ENCODE measurements around the gene MCCD1.

The MCCD1 gene

DNA sequence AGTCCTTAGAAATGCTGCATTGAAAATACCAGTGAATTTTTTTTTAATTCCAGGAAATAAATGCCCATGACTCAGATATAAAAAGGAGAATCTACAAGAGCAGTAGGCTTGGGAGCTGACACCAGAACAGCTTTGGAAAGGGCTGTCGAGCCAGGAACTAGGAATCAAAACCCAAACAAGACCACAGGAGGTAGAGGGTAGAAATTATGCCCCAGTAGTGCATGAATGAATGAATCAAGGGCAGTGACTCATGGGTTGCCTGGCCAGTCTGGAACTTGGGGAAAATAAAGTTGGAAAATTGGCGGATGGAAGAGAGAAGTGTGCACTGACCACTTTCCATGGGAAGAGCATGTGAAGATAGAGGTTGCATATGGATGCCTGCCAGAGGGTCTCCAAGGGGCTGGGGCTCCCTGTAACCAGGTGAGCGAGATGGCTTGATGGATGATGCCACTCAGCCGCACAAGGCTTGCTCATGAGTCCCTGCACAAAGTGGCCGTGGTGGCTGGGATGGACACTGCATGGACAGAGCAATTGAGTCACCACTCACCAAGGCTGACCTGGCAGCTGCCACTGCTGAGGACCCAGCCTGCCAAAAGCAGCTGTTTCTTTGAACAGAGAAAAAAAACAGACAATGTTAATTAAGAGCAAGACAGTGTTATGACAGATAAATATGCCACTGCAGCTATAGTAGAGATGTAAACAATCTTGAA, 15.2 kb upstream of the MCCD1 start:
- Histone ChIP-seq H4K12ac (ENCODE audit: low read depth, low read length) (no peak overlapping the region), H3K9me3 (ENCODE audit: insufficient read depth, low read depth, low read length) (peaks cover 2% of the 10 kb centered on the region), H3K4ac (ENCODE audit: low read depth, low read length) (no peak overlapping the region), H3K4me3 (ENCODE audit: low read depth, low read length) (no peak overlapping the region), H3K79me2 (ENCODE audit: control insufficient read depth, insufficient read depth, low read length, poor library complexity) (no peaks in the 10 kb centered on the region), H3K23ac (ENCODE audit: low read length) (no peak overlapping the region), H2AK5ac (ENCODE audit: low read length) (no peak overlapping the region), H3K18ac (ENCODE audit: low read length) (no peak overlapping the region), H3K79me1 (ENCODE audit: low read length) (no peaks in the 10 kb centered on the region), H3K14ac (ENCODE audit: low read length) (no peak overlapping the region), H3K4me2 (ENCODE audit: low read length) (no peak overlapping the region), H3K27ac (ENCODE audit: low read depth, low read length) (no peak overlapping the region), H3K9ac (ENCODE audit: low read length) (no peak overlapping the region), H3K36me3 (ENCODE audit: control insufficient read depth in 1 of 2, insufficient read depth in 2 of 2, low read length in 2 of 2) (peaks cover 0 to 2% of the 10 kb centered on the region in 2 experiments), H2BK120ac (ENCODE audit: insufficient read depth, low read length, poor library complexity) (no peak overlapping the region), H4K8ac (ENCODE audit: low read depth, low read length) (no peak overlapping the region), H2BK5ac (ENCODE audit: low read depth, low read length, poor library complexity) (no peak overlapping the region), H3K27me3 (ENCODE audit: insufficient read depth, low read length) (no peaks in the 10 kb centered on the region), H4K91ac (ENCODE audit: low read depth, low read length) (no peak overlapping the region), H2AFZ (ENCODE audit: insufficient read depth, low read length, poor library complexity) (no peak overlapping the region), H2BK12ac (ENCODE audit: low read length) (no peak overlapping the region), H3K4me1 (ENCODE audit: control insufficient read depth in 1 of 2, insufficient read depth in 2 of 2, low read length in 2 of 2) (no peaks in the 10 kb centered on the region)
- no CpG with 5 or more reads among the region's 5 CpGs for WGBS (ENCODE audit: extremely low coverage, insufficient coverage, insufficient read length)
- DNase-seq: no peak

DNA sequence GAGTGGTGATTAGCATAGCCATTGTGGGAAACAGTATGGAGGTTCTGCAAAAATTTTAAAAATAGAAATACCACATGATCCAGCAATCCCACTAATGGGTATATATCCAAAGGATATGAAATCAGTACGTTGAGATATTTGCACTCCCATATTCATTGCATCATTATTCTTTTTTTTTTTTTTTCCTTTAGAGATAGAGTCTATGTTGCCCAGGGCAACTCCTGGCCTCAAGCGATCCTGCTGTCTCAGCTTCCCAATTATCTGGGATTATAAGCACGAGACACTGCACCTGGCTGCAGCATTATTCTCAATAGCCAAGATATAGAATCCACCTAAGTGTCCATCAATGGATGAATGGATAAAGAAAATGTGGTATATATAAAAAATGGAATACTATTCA, 6.9 kb upstream of the MCCD1 start:
- Histone ChIP-seq H3K27me3 (ENCODE audit: insufficient read depth, low read length) (no peaks in the 10 kb centered on the region), H3K4me1 (ENCODE audit: control insufficient read depth in 1 of 2, insufficient read depth in 2 of 2, low read length in 2 of 2) (no peaks in the 10 kb centered on the region), H4K12ac (ENCODE audit: low read depth, low read length) (no peak overlapping the region), H3K18ac (ENCODE audit: low read length) (no peak overlapping the region), H3K79me1 (ENCODE audit: low read length) (no peaks in the 10 kb centered on the region), H3K4ac (ENCODE audit: low read depth, low read length) (no peak overlapping the region), H3K4me3 (ENCODE audit: low read depth, low read length) (no peak overlapping the region), H2BK5ac (ENCODE audit: low read depth, low read length, poor library complexity) (no peak overlapping the region), H2AK5ac (ENCODE audit: low read length) (no peak overlapping the region), H3K27ac (ENCODE audit: low read depth, low read length) (no peak overlapping the region), H3K23ac (ENCODE audit: low read length) (no peak overlapping the region), H3K4me2 (ENCODE audit: low read length) (no peak overlapping the region), H3K79me2 (ENCODE audit: control insufficient read depth, insufficient read depth, low read length, poor library complexity) (no peaks in the 10 kb centered on the region), H2BK120ac (ENCODE audit: insufficient read depth, low read length, poor library complexity) (no peak overlapping the region), H3K9ac (ENCODE audit: low read length) (no peak overlapping the region), H3K9me3 (ENCODE audit: insufficient read depth, low read depth, low read length) (no peaks in the 10 kb centered on the region), H2BK12ac (ENCODE audit: low read length) (no peak overlapping the region), H4K8ac (ENCODE audit: low read depth, low read length) (no peak overlapping the region), H4K91ac (ENCODE audit: low read depth, low read length) (no peak overlapping the region), H3K36me3 (ENCODE audit: control insufficient read depth in 1 of 2, insufficient read depth in 2 of 2, low read length in 2 of 2) (no peaks in the 10 kb centered on the region), H2AFZ (ENCODE audit: insufficient read depth, low read length, poor library complexity) (no peak overlapping the region), H3K14ac (ENCODE audit: low read length) (no peak overlapping the region)
- peak; percentile 54 to 76 for DNase-seq
- WGBS (ENCODE audit: extremely low coverage, insufficient coverage, insufficient read length): no CpG with 5 or more reads among the region's 3 CpGs

DNA sequence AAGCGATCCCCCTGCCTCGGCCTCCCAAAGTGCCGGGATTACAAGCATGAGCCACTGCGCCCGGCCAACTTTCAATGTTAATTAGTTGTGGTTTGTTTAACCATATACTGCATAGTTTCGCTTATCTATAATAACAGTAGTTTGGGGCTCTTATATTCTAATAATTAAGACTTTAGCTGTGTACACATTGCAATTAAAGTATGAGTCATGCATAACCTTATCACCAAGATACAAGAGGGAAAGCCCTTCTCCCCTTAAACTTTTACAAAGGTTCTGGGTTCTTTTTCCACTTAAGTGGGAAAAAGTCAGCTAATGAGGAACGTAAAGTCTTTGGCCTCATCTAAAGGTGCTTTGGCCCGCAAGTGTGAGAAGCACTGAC, 3.2 kb upstream of the MCCD1 start:
- H2BK120ac ChIP-seq (ENCODE audit: insufficient read depth, low read length, poor library complexity): no peak overlapping the region
- H2BK12ac ChIP-seq (ENCODE audit: low read length): no peak overlapping the region
- no peaks in the 10 kb centered on the region for H3K79me2 ChIP-seq (ENCODE audit: control insufficient read depth, insufficient read depth, low read length, poor library complexity)
- no CpG with 5 or more reads among the region's 8 CpGs for WGBS (ENCODE audit: extremely low coverage, insufficient coverage, insufficient read length)
- no peak overlapping the region for H3K9ac ChIP-seq (ENCODE audit: low read length)
- no peak overlapping the region for H2AK5ac ChIP-seq (ENCODE audit: low read length)
- no peak overlapping the region for H3K4me3 ChIP-seq (ENCODE audit: low read depth, low read length)
- peaks cover 10 to 12% of the 10 kb centered on the region in 2 experiments for H3K36me3 ChIP-seq (ENCODE audit: control insufficient read depth in 1 of 2, insufficient read depth in 2 of 2, low read length in 2 of 2)
- H3K27me3 ChIP-seq (ENCODE audit: insufficient read depth, low read length): no peaks in the 10 kb centered on the region
- DNase-seq: no peak
- H3K4ac ChIP-seq (ENCODE audit: low read depth, low read length): no peak overlapping the region
- no peak overlapping the region for H3K27ac ChIP-seq (ENCODE audit: low read depth, low read length)
- no peak overlapping the region for H3K4me2 ChIP-seq (ENCODE audit: low read length)
- H4K12ac ChIP-seq (ENCODE audit: low read depth, low read length): no peak overlapping the region
- no peak overlapping the region for H2BK5ac ChIP-seq (ENCODE audit: low read depth, low read length, poor library complexity)
- H3K79me1 ChIP-seq (ENCODE audit: low read length): no peaks in the 10 kb centered on the region
- H3K9me3 ChIP-seq (ENCODE audit: insufficient read depth, low read depth, low read length): no peaks in the 10 kb centered on the region
- H3K4me1 ChIP-seq (ENCODE audit: control insufficient read depth in 1 of 2, insufficient read depth in 2 of 2, low read length in 2 of 2): no peaks in the 10 kb centered on the region
- no peak overlapping the region for H3K14ac ChIP-seq (ENCODE audit: low read length)
- H2AFZ ChIP-seq (ENCODE audit: insufficient read depth, low read length, poor library complexity): no peak overlapping the region
- no peak overlapping the region for H4K91ac ChIP-seq (ENCODE audit: low read depth, low read length)
- H3K23ac ChIP-seq (ENCODE audit: low read length): no peak overlapping the region
- no peak overlapping the region for H4K8ac ChIP-seq (ENCODE audit: low read depth, low read length)
- H3K18ac ChIP-seq (ENCODE audit: low read length): no peak overlapping the region

DNA sequence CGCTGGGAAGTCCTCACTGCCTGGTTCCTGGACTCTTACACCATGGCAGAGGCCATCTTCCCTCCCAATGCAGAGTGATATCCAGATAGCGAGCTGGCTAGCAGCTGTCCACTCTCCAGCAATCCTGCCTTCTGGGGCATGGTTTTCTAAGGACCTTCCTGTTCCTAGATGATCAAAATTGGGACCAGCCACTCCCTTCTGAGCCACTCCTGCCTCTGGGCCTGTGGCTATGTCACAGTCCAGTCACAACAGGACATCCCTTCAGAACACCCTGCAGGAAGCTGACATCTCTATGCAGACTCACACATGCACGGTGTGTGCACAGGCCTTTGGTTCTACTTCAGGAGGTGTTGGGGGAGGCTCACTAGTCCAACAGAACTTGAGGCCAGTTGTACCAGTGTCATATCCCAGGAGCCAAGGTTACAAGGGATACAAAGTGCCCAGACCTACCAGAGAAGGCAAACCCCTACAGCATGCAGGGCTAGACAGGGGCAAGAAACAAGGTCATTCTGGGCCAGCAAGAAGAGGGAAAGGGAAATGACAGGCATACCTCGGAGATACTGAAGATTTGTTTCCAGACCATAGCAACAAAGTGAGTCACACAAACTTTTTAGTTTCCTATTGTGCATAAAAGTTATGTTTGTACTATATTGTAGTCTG, 2.7 kb upstream of the MCCD1 start:
- Histone ChIP-seq H2AFZ (ENCODE audit: insufficient read depth, low read length, poor library complexity) (no peak overlapping the region), H4K91ac (ENCODE audit: low read depth, low read length) (no peak overlapping the region), H4K12ac (ENCODE audit: low read depth, low read length) (no peak overlapping the region), H3K27me3 (ENCODE audit: insufficient read depth, low read length) (no peaks in the 10 kb centered on the region), H3K79me2 (ENCODE audit: control insufficient read depth, insufficient read depth, low read length, poor library complexity) (no peaks in the 10 kb centered on the region), H3K79me1 (ENCODE audit: low read length) (no peaks in the 10 kb centered on the region), H3K4me1 (ENCODE audit: control insufficient read depth in 1 of 2, insufficient read depth in 2 of 2, low read length in 2 of 2) (no peaks in the 10 kb centered on the region), H3K27ac (ENCODE audit: low read depth, low read length) (no peak overlapping the region), H4K8ac (ENCODE audit: low read depth, low read length) (no peak overlapping the region), H2BK120ac (ENCODE audit: insufficient read depth, low read length, poor library complexity) (no peak overlapping the region), H3K9ac (ENCODE audit: low read length) (no peak overlapping the region), H3K23ac (ENCODE audit: low read length) (no peak overlapping the region), H3K4me3 (ENCODE audit: low read depth, low read length) (no peak overlapping the region), H3K18ac (ENCODE audit: low read length) (no peak overlapping the region), H2BK12ac (ENCODE audit: low read length) (no peak overlapping the region), H3K4me2 (ENCODE audit: low read length) (no peak overlapping the region), H3K4ac (ENCODE audit: low read depth, low read length) (no peak overlapping the region), H2AK5ac (ENCODE audit: low read length) (no peak overlapping the region), H2BK5ac (ENCODE audit: low read depth, low read length, poor library complexity) (no peak overlapping the region), H3K9me3 (ENCODE audit: insufficient read depth, low read depth, low read length) (no peaks in the 10 kb centered on the region), H3K36me3 (ENCODE audit: control insufficient read depth in 1 of 2, insufficient read depth in 2 of 2, low read length in 2 of 2) (peaks cover 14 to 17% of the 10 kb centered on the region in 2 experiments), H3K14ac (ENCODE audit: low read length) (no peak overlapping the region)
- DNase-seq: peak in 1 of 2 donors; percentile 69
- WGBS (ENCODE audit: extremely low coverage, insufficient coverage, insufficient read length): no CpG with 5 or more reads among the region's 4 CpGs

Data from trophoblast cell (in vitro differentiated cells and primary cell).